IMR-90 (cell line): ENCODE measurements around the gene TYW5. TPM values are rescaled to one million over a fixed set of nuclear protein-coding genes. Genes with fewer than 3 reads are reported as not detected.

Experiments used
- ATAC-seq: fragments of 200-7000 bp; cut with Tn5 transposase; 2 replicates; pipeline ENCODE4 v1.9.1; 2020; ENCODE audit warnings: low read depth, mild to moderate bottlenecking, moderate library complexity
- BruUV-seq: library from RNA; stranded (reverse); fragments of 400-500 nt; replicated peaks from 2 replicates; lab custom pipeline; 2021; lab: Mats Ljungman, UMichigan
- CTCF ChIA-PET: fragments of 300-600 bp; formaldehyde crosslinking; extraction: SDS; loops from one replicate; lab custom pipeline; 2021; ENCODE audit warnings: antibody characterized with exemption; lab: Yijun Ruan, JAX
- POLR2A ChIA-PET: fragments of 300-600 bp; sonication (Branson Sonifier 250); formaldehyde crosslinking; loops from one replicate; lab custom pipeline; 2022; ENCODE audit warnings: antibody characterized with exemption; ENCODE audit not compliant: unreplicated experiment; lab: Charles Lee
- DNase-seq: peaks from one replicate; pipeline ENCODE4 v3.0.0; 2013
- H2AFZ ChIP-seq: replicated peaks from 2 replicates; pipeline ENCODE3; 2013; ENCODE audit warnings: low read length, mild to moderate bottlenecking; ENCODE audit not compliant: poor library complexity
- H2AK5ac ChIP-seq: 2 replicates; pipeline ENCODE4 v1.6.1; 2013; ENCODE audit warnings: low read depth, low read length, inconsistent platforms
- H2AK9ac ChIP-seq: replicated peaks from 2 replicates; pipeline ENCODE3; 2013; ENCODE audit warnings: mild to moderate bottlenecking, low read depth, low read length, moderate library complexity; ENCODE audit not compliant: poor library complexity
- H2BK120ac ChIP-seq: 2 replicates; pipeline ENCODE4 v1.6.1; 2013; ENCODE audit warnings: low read depth, low read length, inconsistent platforms
- H2BK15ac ChIP-seq: 3 replicates; pipeline ENCODE4 v1.6.1; 2013; ENCODE audit warnings: low read depth, low read length, inconsistent platforms
- H2BK20ac ChIP-seq: 2 replicates; pipeline ENCODE4 v1.6.1; 2013; ENCODE audit warnings: low read depth, mild to moderate bottlenecking, inconsistent platforms, low read length, moderate library complexity
- H2BK5ac ChIP-seq: 2 replicates; pipeline ENCODE4 v1.6.1; 2013; ENCODE audit warnings: mild to moderate bottlenecking, low read depth, low read length, inconsistent platforms; ENCODE audit not compliant: poor library complexity, severe bottlenecking
- H3K14ac ChIP-seq: replicated peaks from 2 replicates; pipeline ENCODE4 v1.6.1; 2013; ENCODE audit warnings: low read depth, low read length, inconsistent platforms
- H3K18ac ChIP-seq: 2 replicates; pipeline ENCODE4 v1.6.1; 2013; ENCODE audit warnings: low read depth, low read length, control low read depth
- H3K23ac ChIP-seq: 2 replicates; pipeline ENCODE4 v1.6.1; 2013; ENCODE audit warnings: low read depth, low read length, inconsistent platforms
- H3K27ac ChIP-seq: 2 replicates; pipeline ENCODE4 v1.5.1; 2013; ENCODE audit warnings: mild to moderate bottlenecking, control low read depth, low read length; ENCODE audit not compliant: insufficient read depth
- H3K27me3 ChIP-seq: 2 replicates; pipeline ENCODE4 v1.6.1; 2013; ENCODE audit warnings: low read length; ENCODE audit not compliant: control insufficient read depth, insufficient read depth
- H3K36me3 ChIP-seq: 2 replicates; pipeline ENCODE4 v1.6.1; 2013; ENCODE audit warnings: low read length, mixed read lengths; ENCODE audit not compliant: control insufficient read depth, insufficient read depth
- H3K4ac ChIP-seq: 2 replicates; pipeline ENCODE4 v1.6.1; 2013; ENCODE audit warnings: low read depth, low read length, inconsistent platforms
- H3K4me1 ChIP-seq: 2 replicates; pipeline ENCODE4 v1.6.1; 2013; ENCODE audit warnings: low read length, mixed read lengths; ENCODE audit not compliant: control insufficient read depth, insufficient read depth
- H3K4me2 ChIP-seq: 2 replicates; pipeline ENCODE4 v1.6.1; 2013; ENCODE audit warnings: low read depth, mild to moderate bottlenecking, control low read depth, low read length, moderate library complexity
- H3K4me3 ChIP-seq: 2 replicates; pipeline ENCODE4 v1.5.1; 2013; ENCODE audit warnings: low read depth, mild to moderate bottlenecking, control low read depth, low read length, moderate library complexity; ENCODE audit not compliant: insufficient read depth
- H3K56ac ChIP-seq: 2 replicates; pipeline ENCODE4 v1.6.1; 2013; ENCODE audit warnings: low read length, inconsistent platforms; ENCODE audit not compliant: insufficient read depth; ENCODE audit errors: extremely low read depth
- H3K79me1 ChIP-seq, 2 experiments: 2 replicates each; pipeline ENCODE4 v1.6.1; 2013; ENCODE audit warnings: low read length in 2 of 2, inconsistent platforms in 1 of 2, low read depth in 1 of 2
- H3K9ac ChIP-seq: 2 replicates; pipeline ENCODE4 v1.6.1; 2013; ENCODE audit warnings: low read depth, low read length, control low read depth
- H3K9me1 ChIP-seq: 2 replicates; pipeline ENCODE4 v1.6.1; 2013; ENCODE audit warnings: low read length, inconsistent platforms; ENCODE audit not compliant: insufficient read depth
- H3K9me3 ChIP-seq: 2 replicates; pipeline ENCODE4 v1.6.1; 2013; ENCODE audit warnings: low read length; ENCODE audit not compliant: control insufficient read depth, insufficient read depth
- H4K20me1 ChIP-seq: 2 replicates; pipeline ENCODE4 v1.6.1; 2013; ENCODE audit warnings: low read length, inconsistent platforms; ENCODE audit not compliant: insufficient read depth
- H4K5ac ChIP-seq: 2 replicates; pipeline ENCODE4 v1.6.1; 2013; ENCODE audit warnings: mild to moderate bottlenecking, low read depth, low read length, control low read depth
- H4K8ac ChIP-seq, 2 experiments: 2 replicates each; pipeline ENCODE4 v1.6.1; 2013; ENCODE audit warnings: low read depth in 2 of 2, low read length in 2 of 2, control low read depth in 1 of 2, inconsistent platforms in 1 of 2
- H4K91ac ChIP-seq: 2 replicates; pipeline ENCODE4 v1.6.1; 2013; ENCODE audit warnings: low read depth, low read length, inconsistent platforms; ENCODE audit not compliant: insufficient read depth
- BHLHE40 ChIP-seq: fragments of 150-350 bp; IDR thresholded peaks from 2 replicates; pipeline ENCODE4 v1.6.1; 2016; ENCODE audit warnings: mild to moderate bottlenecking, low read depth, low read length
- CEBPB ChIP-seq: IDR thresholded peaks from 2 replicates; pipeline ENCODE4 v1.6.1; 2012; ENCODE audit warnings: low read depth, low read length, improper control_type of control experiment
- CHD1 ChIP-seq: IDR thresholded peaks from 2 replicates; pipeline ENCODE4 v1.6.1; 2012; ENCODE audit warnings: low read depth, low read length, improper control_type of control experiment
- FOS ChIP-seq: fragments of 150-350 bp; IDR thresholded peaks from 2 replicates; pipeline ENCODE4 v1.6.1; 2016; ENCODE audit warnings: low read depth, low read length
- MAFK ChIP-seq: IDR thresholded peaks from 2 replicates; pipeline ENCODE4 v1.6.1; 2012; ENCODE audit warnings: low read depth, low read length, improper control_type of control experiment
- MAZ ChIP-seq: IDR thresholded peaks from 2 replicates; pipeline ENCODE4 v1.6.1; 2012; ENCODE audit warnings: low read depth, mild to moderate bottlenecking, low read length, improper control_type of control experiment, moderate library complexity, borderline replicate concordance
- MXI1 ChIP-seq: IDR thresholded peaks from 2 replicates; pipeline ENCODE4 v1.6.1; 2012; ENCODE audit warnings: low read depth, mild to moderate bottlenecking, low read length, moderate library complexity, borderline replicate concordance
- NFE2L2 ChIP-seq: fragments of 150-350 bp; IDR thresholded peaks from 2 replicates; pipeline ENCODE4 v1.6.1; 2016; ENCODE audit warnings: low read depth, mild to moderate bottlenecking, low read length
- POLR2A ChIP-seq: IDR thresholded peaks from 2 replicates; pipeline ENCODE4 v1.6.1; 2012; ENCODE audit warnings: mild to moderate bottlenecking, low read depth, low read length
- RAD21 ChIP-seq: IDR thresholded peaks from 2 replicates; pipeline ENCODE4 v1.6.1; 2012; ENCODE audit warnings: low read length, improper control_type of control experiment
- RCOR1 ChIP-seq: IDR thresholded peaks from 2 replicates; pipeline ENCODE4 v1.6.1; 2012; ENCODE audit warnings: mild to moderate bottlenecking, low read length, improper control_type of control experiment; ENCODE audit not compliant: insufficient replicate concordance
- RFX5 ChIP-seq: IDR thresholded peaks from 2 replicates; pipeline ENCODE4 v1.8.0; 2012; ENCODE audit warnings: low read depth, mild to moderate bottlenecking, low read length, moderate library complexity
- SMC3 ChIP-seq: fragments of 150-350 bp; IDR thresholded peaks from 2 replicates; pipeline ENCODE4 v1.6.1; 2016; ENCODE audit warnings: low read depth, mild to moderate bottlenecking, antibody characterized with exemption, low read length, moderate library complexity
- WGBS, 2 experiments: methylation state at CpG; one replicate each; pipeline versions ENCODE4 v1.1.5 to v1.1.7; 2013; ENCODE audit warnings: missing lambda C conversion rate in 2 of 2; ENCODE audit not compliant: insufficient read length in 1 of 2; ENCODE audit errors: extremely low coverage in 2 of 2; 5-methylcytosine and 5-hydroxymethylcytosine counted together
- dilution Hi-C: fragments of 300-500 bp; cut with HindIII; formaldehyde crosslinking; loops from one replicate; pipeline ENCODE4 v1.14.3; 2018; ENCODE audit warnings: low sequenced_read_pairs; ENCODE audit not compliant: unreplicated experiment
- in situ Hi-C: fragments of 300-500 bp; cut with MboI; formaldehyde crosslinking; loops from 3 replicates; pipeline ENCODE4 v1.14.3; 2019; ENCODE audit warnings: low sequenced_read_pairs, inconsistent platforms, mixed read lengths
- intact Hi-C: fragments of 100-400 bp; cut with micrococcal nuclease; formaldehyde crosslinking; loops from 2 replicates; pipeline ENCODE4 v1.10.0; 2022
- polyA plus RNA-seq, 3 experiments: library from polyadenylated mRNA; depleted of rRNA; stranded (reverse); fragments of >200 nt; gene quantifications; 2 replicates each; pipeline ENCODE4 v1.2.3, GENCODE V29; 2012; ENCODE audit warnings: low replicate concordance in 1 of 3
- total RNA-seq: library from RNA; depleted of rRNA; stranded (reverse); fragments of >200 nt; gene quantifications from 2 replicates; pipeline ENCODE4 v1.2.3, GENCODE V29; 2012
- TF ChIP-seq, protein P1 (sequence below): fragments of 150-350 bp; IDR thresholded peaks from 2 replicates; pipeline ENCODE4 v1.6.1; 2016; ENCODE audit warnings: low read depth, mild to moderate bottlenecking, low read length, moderate library complexity, borderline replicate concordance
- TF ChIP-seq, protein P2 (sequence below): conservative IDR thresholded peaks from 2 replicates; pipeline ENCODE4 v1.5.1; 2012; ENCODE audit warnings: mild to moderate bottlenecking, low read depth, low read length, improper control_type of control experiment
- TF ChIP-seq, protein P3 (sequence below): fragments of 150-350 bp; IDR thresholded peaks from 2 replicates; pipeline ENCODE4 v1.6.1; 2017; ENCODE audit warnings: mild to moderate bottlenecking, antibody characterized with exemption, low read length, low read depth

TYW5 gene
- total and polyA plus RNA-seq, 2 of the 4 experiments (the other 2 are of a cell fraction), result 3.8 to 4.0 TPM

GRCh38 chr2:199932312-199932855 lies 22.9 kb downstream of the TYW5 start:
- no TSS peak for BruUV-seq
- Histone ChIP-seq H3K56ac (no peak overlapping the region), H2AK9ac (no peak overlapping the region), H3K9me1 (no peaks in the 10 kb centered on the region), H4K8ac (no peak overlapping the region), H2BK20ac (no peak overlapping the region), H2AFZ (no peak overlapping the region), H2BK5ac (no peak overlapping the region), H2BK15ac (no peak overlapping the region), H4K91ac (no peak overlapping the region), H3K9ac (no peak overlapping the region), H3K4me3 (no peak overlapping the region), H3K23ac (no peak overlapping the region), H3K4ac (no peak overlapping the region), H3K27me3 (no peaks in the 10 kb centered on the region), H3K36me3 (peaks cover 11% of the 10 kb centered on the region), H3K18ac (no peak overlapping the region), H3K27ac (no peak overlapping the region), H3K4me2 (no peak overlapping the region), H4K5ac (no peak overlapping the region), H2BK120ac (no peak overlapping the region), H3K14ac (no peak overlapping the region), H3K79me1 (peaks cover 5 to 13% of the 10 kb centered on the region in 2 experiments), H4K20me1 (no peaks in the 10 kb centered on the region), H3K9me3 (no peaks in the 10 kb centered on the region), H3K4me1 (no peaks in the 10 kb centered on the region), H2AK5ac (no peak overlapping the region)
- in situ Hi-C loops, result no loop called here
- POLR2A ChIA-PET, result no interaction called here
- TF ChIP-seq MAFK (no peak), CHD1 (no peak), SMC3 (no peak), RFX5 (no peak), CEBPB (no peak), NFE2L2 (no peak), RAD21 (no peak), FOS (no peak), RCOR1 (no peak), MXI1 (no peak), BHLHE40 (no peak), POLR2A (no peak), MAZ (no peak)
- TF ChIP-seq, protein P1, sequence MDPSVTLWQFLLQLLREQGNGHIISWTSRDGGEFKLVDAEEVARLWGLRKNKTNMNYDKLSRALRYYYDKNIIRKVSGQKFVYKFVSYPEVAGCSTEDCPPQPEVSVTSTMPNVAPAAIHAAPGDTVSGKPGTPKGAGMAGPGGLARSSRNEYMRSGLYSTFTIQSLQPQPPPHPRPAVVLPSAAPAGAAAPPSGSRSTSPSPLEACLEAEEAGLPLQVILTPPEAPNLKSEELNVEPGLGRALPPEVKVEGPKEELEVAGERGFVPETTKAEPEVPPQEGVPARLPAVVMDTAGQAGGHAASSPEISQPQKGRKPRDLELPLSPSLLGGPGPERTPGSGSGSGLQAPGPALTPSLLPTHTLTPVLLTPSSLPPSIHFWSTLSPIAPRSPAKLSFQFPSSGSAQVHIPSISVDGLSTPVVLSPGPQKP, result no peak
- TF ChIP-seq, protein P2, sequence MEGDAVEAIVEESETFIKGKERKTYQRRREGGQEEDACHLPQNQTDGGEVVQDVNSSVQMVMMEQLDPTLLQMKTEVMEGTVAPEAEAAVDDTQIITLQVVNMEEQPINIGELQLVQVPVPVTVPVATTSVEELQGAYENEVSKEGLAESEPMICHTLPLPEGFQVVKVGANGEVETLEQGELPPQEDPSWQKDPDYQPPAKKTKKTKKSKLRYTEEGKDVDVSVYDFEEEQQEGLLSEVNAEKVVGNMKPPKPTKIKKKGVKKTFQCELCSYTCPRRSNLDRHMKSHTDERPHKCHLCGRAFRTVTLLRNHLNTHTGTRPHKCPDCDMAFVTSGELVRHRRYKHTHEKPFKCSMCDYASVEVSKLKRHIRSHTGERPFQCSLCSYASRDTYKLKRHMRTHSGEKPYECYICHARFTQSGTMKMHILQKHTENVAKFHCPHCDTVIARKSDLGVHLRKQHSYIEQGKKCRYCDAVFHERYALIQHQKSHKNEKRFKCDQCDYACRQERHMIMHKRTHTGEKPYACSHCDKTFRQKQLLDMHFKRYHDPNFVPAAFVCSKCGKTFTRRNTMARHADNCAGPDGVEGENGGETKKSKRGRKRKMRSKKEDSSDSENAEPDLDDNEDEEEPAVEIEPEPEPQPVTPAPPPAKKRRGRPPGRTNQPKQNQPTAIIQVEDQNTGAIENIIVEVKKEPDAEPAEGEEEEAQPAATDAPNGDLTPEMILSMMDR, result no peak
- TF ChIP-seq, protein P3, sequence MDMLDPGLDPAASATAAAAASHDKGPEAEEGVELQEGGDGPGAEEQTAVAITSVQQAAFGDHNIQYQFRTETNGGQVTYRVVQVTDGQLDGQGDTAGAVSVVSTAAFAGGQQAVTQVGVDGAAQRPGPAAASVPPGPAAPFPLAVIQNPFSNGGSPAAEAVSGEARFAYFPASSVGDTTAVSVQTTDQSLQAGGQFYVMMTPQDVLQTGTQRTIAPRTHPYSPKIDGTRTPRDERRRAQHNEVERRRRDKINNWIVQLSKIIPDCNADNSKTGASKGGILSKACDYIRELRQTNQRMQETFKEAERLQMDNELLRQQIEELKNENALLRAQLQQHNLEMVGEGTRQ, result no peak
- dilution Hi-C loops, result no loop called here
- no peak for DNase-seq
- intact Hi-C loops, result no loop called here
- WGBS, 2 experiments, result no CpG with 5 or more reads among the region's 4 CpGs
- CTCF ChIA-PET, result no interaction called here
- no peak for ATAC-seq
